ENCODE results near the gene SLC19A1.

The SLC19A1 gene

DNA sequence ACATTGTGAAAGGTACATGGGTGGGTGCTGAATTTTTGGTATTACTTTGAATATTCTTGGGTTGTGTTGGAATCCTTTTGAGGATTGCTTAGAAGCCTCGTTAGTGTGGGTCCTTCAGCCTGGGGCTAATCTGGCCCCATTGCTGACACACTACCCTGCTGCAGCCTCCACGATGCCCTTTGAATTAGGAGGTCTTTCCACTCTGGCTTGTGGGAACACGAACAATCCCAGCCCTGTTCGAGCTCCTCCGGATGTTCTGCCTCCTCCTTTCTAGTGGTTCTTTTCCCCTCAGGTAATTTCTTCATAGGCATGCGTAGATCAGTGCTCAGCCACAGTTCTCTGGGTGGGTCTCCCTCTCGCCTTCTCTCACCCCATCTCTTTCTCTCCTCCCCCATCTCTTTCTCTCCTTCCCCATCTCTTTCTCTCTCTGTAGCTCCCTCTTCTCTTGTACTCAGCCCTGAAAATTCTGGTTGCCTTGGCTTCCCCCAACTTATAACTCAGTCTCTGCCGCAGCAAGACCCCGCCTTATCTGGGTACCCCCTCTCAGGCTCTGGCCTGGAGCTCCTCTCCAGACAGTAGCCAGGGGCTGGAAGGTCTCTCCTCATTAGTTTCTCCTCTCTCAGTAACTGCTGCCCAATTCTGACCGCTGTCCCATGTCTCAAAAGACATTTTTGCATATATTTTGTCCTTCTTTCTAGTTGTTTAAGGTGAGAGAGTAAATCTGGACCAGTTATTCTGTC lies 46.0 kb upstream of the SLC19A1 start:
- TF ChIP-seq, protein P1, sequence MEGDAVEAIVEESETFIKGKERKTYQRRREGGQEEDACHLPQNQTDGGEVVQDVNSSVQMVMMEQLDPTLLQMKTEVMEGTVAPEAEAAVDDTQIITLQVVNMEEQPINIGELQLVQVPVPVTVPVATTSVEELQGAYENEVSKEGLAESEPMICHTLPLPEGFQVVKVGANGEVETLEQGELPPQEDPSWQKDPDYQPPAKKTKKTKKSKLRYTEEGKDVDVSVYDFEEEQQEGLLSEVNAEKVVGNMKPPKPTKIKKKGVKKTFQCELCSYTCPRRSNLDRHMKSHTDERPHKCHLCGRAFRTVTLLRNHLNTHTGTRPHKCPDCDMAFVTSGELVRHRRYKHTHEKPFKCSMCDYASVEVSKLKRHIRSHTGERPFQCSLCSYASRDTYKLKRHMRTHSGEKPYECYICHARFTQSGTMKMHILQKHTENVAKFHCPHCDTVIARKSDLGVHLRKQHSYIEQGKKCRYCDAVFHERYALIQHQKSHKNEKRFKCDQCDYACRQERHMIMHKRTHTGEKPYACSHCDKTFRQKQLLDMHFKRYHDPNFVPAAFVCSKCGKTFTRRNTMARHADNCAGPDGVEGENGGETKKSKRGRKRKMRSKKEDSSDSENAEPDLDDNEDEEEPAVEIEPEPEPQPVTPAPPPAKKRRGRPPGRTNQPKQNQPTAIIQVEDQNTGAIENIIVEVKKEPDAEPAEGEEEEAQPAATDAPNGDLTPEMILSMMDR (IDR thresholded peaks at IDR 0.05; ENCODE audit: control insufficient read depth, insufficient read depth, low read depth, low read length, missing control alignments) = no peak
- DNase-seq (ENCODE audit: low read depth) = no peak
- H3K4me3 ChIP-seq (ENCODE audit: control insufficient read depth, low read depth, low read length) = no peak overlapping the region

DNA sequence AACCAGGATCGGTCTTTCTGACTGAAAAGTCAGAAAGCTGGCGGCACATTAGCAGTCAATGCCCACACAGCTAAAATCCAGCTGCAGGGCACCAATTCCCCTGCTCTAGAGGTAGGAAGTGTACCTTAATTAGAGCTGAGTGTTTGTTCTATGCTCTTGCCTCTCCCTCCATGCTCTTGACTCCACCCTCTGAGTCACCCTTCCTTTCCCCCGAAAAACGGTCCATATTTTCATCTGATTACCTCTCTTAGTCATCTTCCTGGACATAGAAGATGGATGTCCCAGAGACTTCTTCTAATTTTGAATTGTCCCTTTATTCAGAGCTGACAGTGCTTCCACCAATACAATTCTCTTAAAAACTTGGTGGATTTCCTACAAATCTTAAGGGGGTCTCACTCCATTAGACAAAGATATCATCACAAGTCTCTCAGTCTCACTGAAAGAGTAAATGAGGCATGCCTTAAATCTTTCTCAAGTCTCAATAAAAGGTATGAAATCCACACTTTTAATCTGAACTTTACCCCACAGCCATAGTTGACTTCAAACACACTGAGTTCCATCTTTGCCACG lies 44.1 kb upstream of the SLC19A1 start:
- DNase-seq (ENCODE audit: low read depth) = no peak
- no peak overlapping the region for H3K4me3 ChIP-seq (ENCODE audit: control insufficient read depth, low read depth, low read length)
- TF ChIP-seq, protein P1 (IDR thresholded peaks at IDR 0.05; ENCODE audit: control insufficient read depth, insufficient read depth, low read depth, low read length, missing control alignments) = no peak

DNA sequence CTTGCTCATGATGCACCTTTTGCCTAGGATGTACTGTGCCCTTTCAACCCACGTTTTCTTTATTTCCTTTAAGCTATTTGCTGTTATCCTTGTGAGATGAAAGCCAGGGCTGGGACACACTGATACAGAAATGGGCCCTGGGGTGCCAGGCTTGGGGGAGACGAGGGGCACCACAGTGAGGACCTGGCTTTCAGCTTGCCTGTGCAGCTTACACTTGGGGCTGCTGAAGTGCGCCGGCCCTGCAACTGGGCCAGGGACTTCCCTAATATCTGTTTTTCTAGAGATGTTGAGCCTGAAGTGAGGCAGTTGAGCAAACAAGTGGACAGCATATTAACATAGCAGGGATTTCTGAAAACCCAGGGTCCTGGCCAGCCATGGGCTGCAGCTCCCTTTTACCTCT lies 42.5 kb upstream of the SLC19A1 start:
- TF ChIP-seq, protein P1 (IDR thresholded peaks at IDR 0.05; ENCODE audit: control insufficient read depth, insufficient read depth, low read depth, low read length, missing control alignments) = no peak
- DNase-seq (ENCODE audit: low read depth) = no peak
- H3K4me3 ChIP-seq (ENCODE audit: control insufficient read depth, low read depth, low read length) = no peak overlapping the region

DNA sequence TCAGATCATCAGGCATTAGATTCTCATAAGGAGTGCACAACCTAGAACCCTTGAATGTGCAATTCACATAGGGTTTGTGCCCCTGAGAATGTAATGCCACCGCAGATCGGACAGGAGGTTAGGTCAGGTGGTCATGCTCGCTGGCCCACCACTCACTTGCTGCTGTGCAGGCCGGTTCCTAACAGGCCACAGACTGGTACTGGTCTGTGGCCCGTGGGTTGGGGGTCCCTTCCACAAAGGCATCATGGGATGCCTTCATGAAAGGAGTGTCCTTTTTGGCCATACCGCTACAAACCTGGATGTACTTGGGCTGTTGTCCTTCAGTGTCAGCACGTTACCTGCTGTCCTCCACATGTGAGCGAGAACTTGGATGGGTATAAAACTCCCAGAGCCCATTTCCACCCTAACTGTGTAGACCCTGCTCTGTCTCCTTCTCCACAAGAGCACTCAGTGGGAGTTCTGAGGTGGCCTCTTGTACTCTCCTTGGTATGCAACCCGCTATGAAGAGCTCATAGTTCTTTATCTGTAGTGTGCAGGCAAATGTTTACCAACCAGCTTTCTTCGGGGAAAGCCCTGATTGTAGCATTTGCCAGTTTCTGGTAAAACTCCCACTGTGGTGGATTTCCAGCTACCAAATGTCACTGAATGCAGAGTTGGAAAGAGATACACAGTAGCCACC lies 41.7 kb upstream of the SLC19A1 start:
- no peak overlapping the region for H3K4me3 ChIP-seq (ENCODE audit: control insufficient read depth, low read depth, low read length)
- no peak for DNase-seq (ENCODE audit: low read depth)
- TF ChIP-seq, protein P1 (IDR thresholded peaks at IDR 0.05; ENCODE audit: control insufficient read depth, insufficient read depth, low read depth, low read length, missing control alignments) = no peak

DNA sequence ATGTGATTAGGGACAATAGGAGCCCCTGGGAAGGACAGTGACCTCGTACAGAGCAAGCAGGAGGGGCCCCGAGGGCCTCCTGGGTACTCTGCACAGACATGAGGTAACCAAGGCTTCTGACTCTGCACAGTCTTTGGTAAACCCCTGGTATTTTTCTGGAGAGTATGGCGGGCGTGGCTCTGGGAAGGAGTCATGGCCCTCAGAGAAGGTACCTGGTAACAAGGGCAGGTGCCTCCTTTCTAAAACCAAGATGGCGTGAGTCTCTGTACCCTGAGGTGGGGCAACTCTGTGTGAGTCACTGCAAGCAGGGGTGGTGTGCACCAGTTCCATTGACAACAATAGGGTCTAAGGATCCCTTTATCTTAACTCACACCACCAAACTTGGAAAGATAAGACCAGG lies 39.9 kb upstream of the SLC19A1 start:
- TF ChIP-seq, protein P1 (IDR thresholded peaks at IDR 0.05; ENCODE audit: control insufficient read depth, insufficient read depth, low read depth, low read length, missing control alignments) = no peak
- DNase-seq (ENCODE audit: low read depth) = no peak
- H3K4me3 ChIP-seq (ENCODE audit: control insufficient read depth, low read depth, low read length) = no peak overlapping the region

DNA sequence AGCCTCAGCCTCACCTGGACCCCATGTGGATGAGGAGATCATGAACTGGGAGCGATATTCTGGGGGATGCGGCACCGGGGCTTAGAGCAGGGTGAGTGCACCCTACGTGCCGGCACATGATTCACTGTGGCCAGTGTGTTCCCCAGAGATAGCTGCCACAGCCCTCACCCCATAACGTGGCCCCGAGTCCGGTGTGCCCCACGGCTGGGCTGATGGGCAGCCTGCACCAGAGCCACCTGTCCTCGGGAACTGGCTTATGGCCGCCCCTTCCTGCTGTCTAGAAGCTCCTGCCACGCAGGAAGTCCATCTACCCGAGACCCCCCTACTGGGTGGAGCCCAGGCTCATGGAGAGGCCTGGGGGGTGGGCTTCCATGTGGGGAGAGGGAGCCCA lies 39.1 kb upstream of the SLC19A1 start:
- no peak overlapping the region for H3K4me3 ChIP-seq (ENCODE audit: control insufficient read depth, low read depth, low read length)
- no peak for DNase-seq (ENCODE audit: low read depth)
- TF ChIP-seq, protein P1 (IDR thresholded peaks at IDR 0.05; ENCODE audit: control insufficient read depth, insufficient read depth, low read depth, low read length, missing control alignments) = no peak

Data from AG09309 (cell line).